ENCODE measurements around the gene CLMP. TPM values are rescaled to one million over a fixed set of nuclear protein-coding genes. Genes with fewer than 3 reads are reported as not detected.
"Not testable (repeated sequence)": the region's sequence is repeated elsewhere in the genome, so short reads cannot be mapped to it uniquely, and the experiment has no call there.

Gene CLMP
- total and polyA plus RNA-seq, 7 experiments from 2014 or later, result 0.08 to 0.60 (median 0.27) TPM

- DNase-seq, result no peak
- H3K9me3 Mint-ChIP-seq, result peaks cover 0 to 12% (median 0%) of the 10 kb centered on the region in 11 donors
- peaks cover 0 to 13% (median 7%) of the 10 kb centered on the region in 5 donors for H3K27me3 Mint-ChIP-seq
- H3K36me3 ChIP-seq (ENCODE audit: control insufficient read depth in 2 of 3, insufficient read depth in 3 of 3, low read length in 3 of 3), result no peaks in the 10 kb centered on the region
- H3K4me1 Mint-ChIP-seq, result peaks cover 8 to 18% (median 15%) of the 10 kb centered on the region in 7 donors
- no peaks in the 10 kb centered on the region for H3K9me3 ChIP-seq (ENCODE audit: control insufficient read depth in 2 of 3, low read length in 3 of 3)
- POLR2A ChIA-PET, result no interaction called here
- H3K27me3 ChIP-seq (ENCODE audit: control insufficient read depth in 2 of 2, insufficient read depth in 2 of 2, low read length in 2 of 2), result no peaks in the 10 kb centered on the region
- peak overlapping the region in 3 of 10 donors; percentile 31 to 67 (median 57) for H3K4me3 Mint-ChIP-seq
- peaks cover 0 to 5% (median 0%) of the 10 kb centered on the region in 5 donors for H3K36me3 Mint-ChIP-seq
- no peak overlapping the region for H3K27ac ChIP-seq (ENCODE audit: low read depth, low read length)
- peaks cover 0 to 8% of the 10 kb centered on the region in 2 donors for H3K4me1 ChIP-seq (ENCODE audit: control insufficient read depth in 2 of 2, insufficient read depth in 2 of 2, low read length in 2 of 2)
- ATAC-seq, result no peak
- no peak overlapping the region for H3K4me3 ChIP-seq (ENCODE audit: low read length)
- H3K27ac Mint-ChIP-seq, result peak overlapping the region in 3 of 9 donors; percentile 3 to 82 (median 7)
- CTCF ChIA-PET, result no interaction called here
- intact Hi-C loops (cut with micrococcal nuclease), result no loop called here
Measured at GRCh38 chr11:123158033-123159003, 36.7 kb downstream of the CLMP start.

DNA sequence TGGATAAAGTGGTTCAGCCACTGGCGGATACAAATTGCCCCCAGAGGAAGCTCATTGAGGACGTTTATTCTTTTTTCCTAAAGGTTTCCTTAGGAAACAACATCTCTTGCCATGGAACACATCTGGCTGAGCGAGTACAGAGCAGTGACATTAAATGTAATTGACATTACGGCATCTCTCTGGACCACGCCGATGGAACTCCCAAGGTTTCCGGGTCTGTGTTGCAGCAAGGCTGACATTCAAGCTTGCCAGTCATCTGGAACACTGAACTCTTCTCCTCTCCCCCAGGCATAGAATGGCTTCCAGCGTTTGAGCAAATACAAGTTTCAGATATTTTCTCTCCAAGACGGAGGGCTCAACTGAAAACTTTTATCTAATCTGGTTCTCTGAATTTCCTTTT lies 42.1 kb downstream of the CLMP start:
- Histone ChIP-seq H3K4me3 (ENCODE audit: low read length) (no peak overlapping the region), H3K9me3 (ENCODE audit: control insufficient read depth in 2 of 3, low read length in 3 of 3) (no peaks in the 10 kb centered on the region), H3K27me3 (ENCODE audit: control insufficient read depth in 2 of 2, insufficient read depth in 2 of 2, low read length in 2 of 2) (no peaks in the 10 kb centered on the region), H3K27ac (ENCODE audit: low read depth, low read length) (no peak overlapping the region), H3K4me1 (ENCODE audit: control insufficient read depth in 2 of 2, insufficient read depth in 2 of 2, low read length in 2 of 2) (no peaks in the 10 kb centered on the region), H3K36me3 (ENCODE audit: control insufficient read depth in 2 of 3, insufficient read depth in 3 of 3, low read length in 3 of 3) (no peaks in the 10 kb centered on the region)
- no peak for ATAC-seq
- H3K36me3 Mint-ChIP-seq, result peaks cover 0 to 5% (median 0%) of the 10 kb centered on the region in 5 donors
- H3K27ac Mint-ChIP-seq, result no peak overlapping the region
- H3K4me1 Mint-ChIP-seq, result peaks cover 0 to 3% (median 0%) of the 10 kb centered on the region in 7 donors
- H3K27me3 Mint-ChIP-seq, result peaks cover 0 to 27% (median 13%) of the 10 kb centered on the region in 5 donors
- DNase-seq, result no peak
- peaks cover 0 to 12% (median 0%) of the 10 kb centered on the region in 11 donors for H3K9me3 Mint-ChIP-seq
- ChIA-PET POLR2A (no interaction called here), CTCF (no interaction called here)
- intact Hi-C loops (cut with micrococcal nuclease), result no loop called here
- H3K4me3 Mint-ChIP-seq, result no peak overlapping the region

- ATAC-seq; H3K4me3 ChIP-seq (ENCODE audit: low read length); H3K27me3 ChIP-seq (ENCODE audit: control insufficient read depth in 2 of 2, insufficient read depth in 2 of 2, low read length in 2 of 2); H3K4me1 Mint-ChIP-seq; DNase-seq; H3K36me3 Mint-ChIP-seq; H3K27ac ChIP-seq (ENCODE audit: low read depth, low read length); H3K9me3 ChIP-seq (ENCODE audit: control insufficient read depth in 2 of 3, low read length in 3 of 3); POLR2A ChIA-PET; intact Hi-C loops (cut with micrococcal nuclease); H3K4me1 ChIP-seq (ENCODE audit: control insufficient read depth in 2 of 2, insufficient read depth in 2 of 2, low read length in 2 of 2); H3K36me3 ChIP-seq (ENCODE audit: control insufficient read depth in 2 of 3, insufficient read depth in 3 of 3, low read length in 3 of 3); H3K4me3 Mint-ChIP-seq; H3K27ac Mint-ChIP-seq: not testable (repeated sequence)
- peaks cover 0 to 12% (median 0%) of the 10 kb centered on the region in 11 donors for H3K9me3 Mint-ChIP-seq
- H3K27me3 Mint-ChIP-seq, result peaks cover 0 to 27% (median 11%) of the 10 kb centered on the region in 5 donors
- CTCF ChIA-PET, result interaction anchor here (0.6 kb wide), 1 partner anchor 21 kb away, joined by 3 read pairs; no protein-coding TSS in a partner anchor
Measured at GRCh38 chr11:123152346-123152745, 42.7 kb downstream of the CLMP start.

- H3K4me3 ChIP-seq (ENCODE audit: low read length), result no peak overlapping the region
- Mint-ChIP-seq H3K27me3 (peaks cover 0 to 27% (median 11%) of the 10 kb centered on the region in 5 donors), H3K4me1 (peaks cover 0 to 3% (median 0%) of the 10 kb centered on the region in 7 donors), H3K27ac (no peak overlapping the region), H3K36me3 (peaks cover 0 to 5% (median 0%) of the 10 kb centered on the region in 5 donors), H3K9me3 (peaks cover 0 to 12% (median 0%) of the 10 kb centered on the region in 11 donors), H3K4me3 (no peak overlapping the region)
- intact Hi-C loops (cut with micrococcal nuclease), result no loop called here
- no peaks in the 10 kb centered on the region for H3K4me1 ChIP-seq (ENCODE audit: control insufficient read depth in 2 of 2, insufficient read depth in 2 of 2, low read length in 2 of 2)
- ATAC-seq (no peak), DNase-seq (no peak)
- H3K27ac ChIP-seq (ENCODE audit: low read depth, low read length), result no peak overlapping the region
- no peaks in the 10 kb centered on the region for H3K9me3 ChIP-seq (ENCODE audit: control insufficient read depth in 2 of 3, low read length in 3 of 3)
- ChIA-PET CTCF (no interaction called here), POLR2A (no interaction called here)
- H3K27me3 ChIP-seq (ENCODE audit: control insufficient read depth in 2 of 2, insufficient read depth in 2 of 2, low read length in 2 of 2), result no peaks in the 10 kb centered on the region
- H3K36me3 ChIP-seq (ENCODE audit: control insufficient read depth in 2 of 3, insufficient read depth in 3 of 3, low read length in 3 of 3), result no peaks in the 10 kb centered on the region
Measured at GRCh38 chr11:123151796-123152195, 43.3 kb downstream of the CLMP start.

- peaks cover 0 to 12% (median 0%) of the 10 kb centered on the region in 11 donors for H3K9me3 Mint-ChIP-seq
- no peaks in the 10 kb centered on the region for H3K4me1 ChIP-seq (ENCODE audit: control insufficient read depth in 2 of 2, insufficient read depth in 2 of 2, low read length in 2 of 2)
- no peak overlapping the region for H3K27ac ChIP-seq (ENCODE audit: low read depth, low read length)
- CTCF ChIA-PET, result no interaction called here
- intact Hi-C loops (cut with micrococcal nuclease), result no loop called here
- H3K27me3 ChIP-seq (ENCODE audit: control insufficient read depth in 2 of 2, insufficient read depth in 2 of 2, low read length in 2 of 2), result no peaks in the 10 kb centered on the region
- no peak overlapping the region for H3K27ac Mint-ChIP-seq
- no peak for DNase-seq
- ATAC-seq, result no peak
- no peak overlapping the region for H3K4me3 Mint-ChIP-seq
- H3K27me3 Mint-ChIP-seq, result peaks cover 0 to 30% (median 11%) of the 10 kb centered on the region in 5 donors
- peaks cover 0 to 3% (median 0%) of the 10 kb centered on the region in 7 donors for H3K4me1 Mint-ChIP-seq
- no peaks in the 10 kb centered on the region for H3K9me3 ChIP-seq (ENCODE audit: control insufficient read depth in 2 of 3, low read length in 3 of 3)
- H3K4me3 ChIP-seq (ENCODE audit: low read length), result no peak overlapping the region
- H3K36me3 ChIP-seq (ENCODE audit: control insufficient read depth in 2 of 3, insufficient read depth in 3 of 3, low read length in 3 of 3), result no peaks in the 10 kb centered on the region
- POLR2A ChIA-PET, result no interaction called here
- peaks cover 0 to 5% (median 0%) of the 10 kb centered on the region in 5 donors for H3K36me3 Mint-ChIP-seq
Measured at GRCh38 chr11:123151366-123151765, 43.7 kb downstream of the CLMP start.

DNA sequence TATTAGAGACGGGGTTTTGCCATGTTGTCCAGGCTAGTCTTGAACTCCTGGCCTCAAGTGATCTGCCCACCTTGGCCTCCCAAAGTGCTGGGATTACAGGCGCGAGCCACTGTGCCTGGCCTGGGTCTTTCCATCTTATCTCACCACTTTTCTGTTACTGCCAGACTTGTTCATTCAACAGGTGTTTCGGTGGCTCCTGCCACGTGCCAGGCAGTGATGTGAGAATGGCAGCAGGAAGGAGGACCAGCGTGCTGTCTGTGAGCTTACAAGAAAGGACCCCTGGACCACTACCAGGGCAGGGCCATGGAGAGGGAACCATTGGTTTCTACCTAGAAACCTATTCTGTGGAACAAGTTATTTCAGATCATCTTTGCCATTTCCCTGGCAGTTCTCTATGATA lies 44.2 kb downstream of the CLMP start:
- CTCF ChIA-PET, result no interaction called here
- Mint-ChIP-seq H3K27ac (no peak overlapping the region), H3K4me3 (no peak overlapping the region), H3K4me1 (peaks cover 0 to 3% (median 0%) of the 10 kb centered on the region in 7 donors), H3K36me3 (peaks cover 0 to 4% (median 0%) of the 10 kb centered on the region in 5 donors), H3K9me3 (peaks cover 0 to 9% (median 0%) of the 10 kb centered on the region in 11 donors), H3K27me3 (peaks cover 0 to 29% (median 11%) of the 10 kb centered on the region in 5 donors)
- Histone ChIP-seq H3K4me3 (ENCODE audit: low read length) (no peak overlapping the region), H3K4me1 (ENCODE audit: control insufficient read depth in 2 of 2, insufficient read depth in 2 of 2, low read length in 2 of 2) (no peaks in the 10 kb centered on the region), H3K36me3 (ENCODE audit: control insufficient read depth in 2 of 3, insufficient read depth in 3 of 3, low read length in 3 of 3) (no peaks in the 10 kb centered on the region), H3K27me3 (ENCODE audit: control insufficient read depth in 2 of 2, insufficient read depth in 2 of 2, low read length in 2 of 2) (no peaks in the 10 kb centered on the region), H3K27ac (ENCODE audit: low read depth, low read length) (no peak overlapping the region), H3K9me3 (ENCODE audit: control insufficient read depth in 2 of 3, low read length in 3 of 3) (no peaks in the 10 kb centered on the region)
- no peak for DNase-seq
- POLR2A ChIA-PET, result no interaction called here
- intact Hi-C loops (cut with micrococcal nuclease), result no loop called here
- no peak for ATAC-seq

Data from naive thymus-derived CD4-positive, alpha-beta T cell (primary cell).